K562 (cell line): Measurements from ENCODE around the gene FPR1. TPM values are rescaled to one million over a fixed set of nuclear protein-coding genes. Genes with fewer than 3 reads are reported as not detected.

Source experiments
- ATAC-seq: fragments of 200-7000 bp; cut with Tn5 transposase; 3 replicates; pipeline ENCODE4 v1.9.1; 2020; ENCODE audit warnings: moderate library complexity
- BruUV-seq: library from RNA; stranded (reverse); fragments of 400-500 nt; replicated peaks from 2 replicates; lab custom pipeline; 2021; lab: Mats Ljungman, UMichigan
- CTCF ChIA-PET: fragments of 300-600 bp; formaldehyde crosslinking; extraction: SDS; loops from one replicate; lab custom pipeline; 2021; ENCODE audit warnings: low intra/inter-chr PET ratio; lab: Yijun Ruan, JAX
- POLR2A ChIA-PET: fragments of 300-600, 350-650 bp; sonication (Branson Sonifier 250); formaldehyde crosslinking; extraction: SDS; loops from one replicate; lab custom pipeline; 2021; ENCODE audit warnings: antibody characterized with exemption, inconsistent platforms; lab: Yijun Ruan, JAX
- DNase-seq, 4 experiments: peaks; one replicate each; pipeline versions ENCODE4 v3.0.0 to v3.0.0-alpha.2; 2011 to 2018; ENCODE audit warnings: low spot score in 3 of 4, mixed read lengths in 3 of 4; ENCODE audit errors: extremely low read depth in 1 of 4
- FAIRE-seq: peaks from 2 replicates; lab custom pipeline; 2011; peaks lifted over from hg19 to GRCh38; lab: Jason Lieb, UNC
- H2AFZ ChIP-seq: 2 replicates; pipeline ENCODE4 v1.6.0; 2011; ENCODE audit warnings: low read depth, low read length, control low read depth, inconsistent platforms
- H3K27ac ChIP-seq: fragments of 200-600 bp; 3 replicates; pipeline ENCODE4 v1.8.0; 2011; ENCODE audit warnings: low read depth, mild to moderate bottlenecking, control low read depth, inconsistent platforms, low read length, moderate library complexity, mixed read lengths; ENCODE audit errors: extremely low read depth
- H3K27me3 ChIP-seq, 2 experiments: fragments of 300-600 bp in 1 of 2; 2 replicates in 1 of 2; 3 replicates in 1 of 2; pipeline versions ENCODE4 v1.6.0 to v1.8.0; 2011; ENCODE audit warnings: inconsistent platforms in 2 of 2, low read length in 2 of 2, mild to moderate bottlenecking in 1 of 2, mixed read lengths in 1 of 2, moderate library complexity in 1 of 2; ENCODE audit not compliant: control insufficient read depth in 2 of 2, insufficient read depth in 2 of 2
- H3K36me3 ChIP-seq: fragments of 300-600 bp; 3 replicates; pipeline ENCODE4 v1.8.0; 2011; ENCODE audit warnings: mild to moderate bottlenecking, low read length, inconsistent platforms; ENCODE audit not compliant: control insufficient read depth, insufficient read depth
- H3K4me1 ChIP-seq, 2 experiments: fragments of 200-600 bp in 1 of 2; replicated peaks in 1 of 2; 2 replicates in 1 of 2; 3 replicates in 1 of 2; pipeline versions ENCODE4 v1.5.1 to v1.8.0; 2011; ENCODE audit warnings: inconsistent platforms in 2 of 2, low read length in 2 of 2, mild to moderate bottlenecking in 1 of 2, mixed read lengths in 1 of 2, moderate library complexity in 1 of 2; ENCODE audit not compliant: control insufficient read depth in 2 of 2, insufficient read depth in 2 of 2
- H3K4me2 ChIP-seq: 2 replicates; pipeline ENCODE4 v1.6.1; 2011; ENCODE audit warnings: low read length, control low read depth, inconsistent platforms, mixed read lengths; ENCODE audit not compliant: insufficient read depth
- H3K4me3 ChIP-seq: fragments of 200-600 bp; sonication (generic), shearing (Covaris generic); 2 replicates; pipeline ENCODE4 v1.5.1; 2016; ENCODE audit warnings: control low read depth, inconsistent platforms
- H3K79me2 ChIP-seq: fragments of 200-600 bp; 3 replicates; pipeline ENCODE4 v1.8.0; 2011; ENCODE audit warnings: low read length, inconsistent platforms; ENCODE audit not compliant: control insufficient read depth, insufficient read depth
- H3K9ac ChIP-seq, 2 experiments: 2 replicates each; pipeline versions ENCODE4 v1.6.0 to v1.6.1; 2011; ENCODE audit warnings: low read depth in 2 of 2, low read length in 2 of 2, control low read depth in 1 of 2, inconsistent platforms in 1 of 2, mild to moderate bottlenecking in 1 of 2, mixed read lengths in 1 of 2; ENCODE audit not compliant: insufficient read depth in 1 of 2
- H3K9me1 ChIP-seq: one replicate; pipeline ENCODE4 v1.6.0; 2011; ENCODE audit warnings: inconsistent platforms, mild to moderate bottlenecking, low read length, moderate library complexity; ENCODE audit not compliant: control insufficient read depth, insufficient read depth
- H3K9me3 ChIP-seq: replicated peaks from 2 replicates; pipeline ENCODE4 v1.5.1; 2011; ENCODE audit warnings: low read depth, low read length, inconsistent platforms; ENCODE audit not compliant: control insufficient read depth, insufficient read depth
- H4K20me1 ChIP-seq: replicated peaks from 2 replicates; pipeline ENCODE4 v1.6.1; 2011; ENCODE audit warnings: low read length, inconsistent platforms, mixed read lengths; ENCODE audit not compliant: control insufficient read depth, insufficient read depth
- ARID1B ChIP-seq: fragments of 450-650 bp; IDR thresholded peaks from 2 replicates; pipeline ENCODE4 v1.6.1; 2016; ENCODE audit warnings: antibody characterized with exemption, mild to moderate bottlenecking, inconsistent platforms
- ASH1L ChIP-seq: fragments of 450-650 bp; IDR thresholded peaks from 2 replicates; pipeline ENCODE4 v1.6.1; 2018; ENCODE audit warnings: borderline replicate concordance, mild to moderate bottlenecking, low read depth; ENCODE audit not compliant: partially characterized antibody
- FOXJ2 ChIP-seq: fragments of 200-800 bp; sonication (Bioruptor generic); IDR thresholded peaks from 2 replicates; pipeline ENCODE4 v1.6.1; 2016; ENCODE audit warnings: missing genetic modification characterization, missing compliant biosample characterization
- SLC30A9 ChIP-seq: fragments of 250-450 bp; sonication (Bioruptor Pico); IDR thresholded peaks from 2 replicates; pipeline ENCODE4 v1.8.0; 2022; ENCODE audit warnings: mild to moderate bottlenecking, moderate library complexity
- SMAD3 ChIP-seq: fragments of 450-650 bp; formaldehyde crosslinking; conservative IDR thresholded peaks from 2 replicates; pipeline ENCODE4 v1.4.0; 2020; ENCODE audit warnings: mild to moderate bottlenecking
- STAT5B ChIP-seq: fragments of 250-450 bp; sonication (Bioruptor Pico); IDR thresholded peaks from 2 replicates; pipeline ENCODE4 v1.8.0; 2021; ENCODE audit warnings: mild to moderate bottlenecking, inconsistent platforms
- ZNF347 ChIP-seq: fragments of 450-650 bp; formaldehyde crosslinking; IDR thresholded peaks from 2 replicates; pipeline ENCODE4 v1.4.0; 2020; ENCODE audit warnings: low read depth, mild to moderate bottlenecking, moderate library complexity
- ZNF764 ChIP-seq: fragments of 250-450 bp; sonication (Bioruptor Pico); IDR thresholded peaks from 2 replicates; pipeline ENCODE4 v1.4.0; 2020; ENCODE audit warnings: low read depth, mild to moderate bottlenecking, moderate library complexity
- WGBS: fragments of 100-300 bp; shearing (Covaris generic); methylation state at CpG from one replicate; pipeline ENCODE4 v1.1.6; 2016; ENCODE audit warnings: low coverage, mixed read lengths; ENCODE audit not compliant: insufficient coverage; ENCODE audit errors: missing lambda C conversion rate; 5-methylcytosine and 5-hydroxymethylcytosine counted together
- in situ Hi-C: fragments of 300-500 bp; cut with MboI; formaldehyde crosslinking; loops from 4 replicates; pipeline ENCODE4 v1.15.0; 2018; ENCODE audit warnings: inconsistent platforms, mixed read lengths
- intact Hi-C: fragments of 100-400 bp; cut with micrococcal nuclease; formaldehyde crosslinking; loops from 2 replicates; pipeline ENCODE4 v1.14.2; 2022
- polyA plus RNA-seq, 8 experiments: library from polyadenylated mRNA; depleted of rRNA in 4 of 8; stranded (reverse) in 5 of 8; unstranded in 3 of 8; fragments of >200 nt; fragmentation: Nextera tagmentation in 2 of 8; fragmentation: Illumina TruSeq in 1 of 8; extraction: Ambion mirVana in 2 of 8; extraction: Trizol in 1 of 8; gene quantifications; 2 replicates each; pipeline versions ENCODE4 v1.2.1 to v1.2.3, GENCODE V29; 2011 to 2014; ENCODE audit warnings: inconsistent platforms in 1 of 8, missing spikeins in 1 of 8
- total RNA-seq, 7 experiments: library from RNA; depleted of rRNA in 6 of 7; stranded (reverse); fragments of >200 nt in 6 of 7; fragmentation: Illumina TruSeq in 2 of 7; extraction: Trizol in 2 of 7; gene quantifications; 2 replicates each; pipeline versions ENCODE4 v1.2.1 to v1.2.3, GENCODE V29; 2011 to 2021; ENCODE audit warnings: low replicate concordance in 1 of 7

The FPR1 gene
- total and polyA plus RNA-seq, 9 of the 15 experiments (the other 6 are each of a cell fraction or from before 2014, with no cell fraction given): 0.06 to 0.25 (median 0.14) TPM; not detected in 4

DNA sequence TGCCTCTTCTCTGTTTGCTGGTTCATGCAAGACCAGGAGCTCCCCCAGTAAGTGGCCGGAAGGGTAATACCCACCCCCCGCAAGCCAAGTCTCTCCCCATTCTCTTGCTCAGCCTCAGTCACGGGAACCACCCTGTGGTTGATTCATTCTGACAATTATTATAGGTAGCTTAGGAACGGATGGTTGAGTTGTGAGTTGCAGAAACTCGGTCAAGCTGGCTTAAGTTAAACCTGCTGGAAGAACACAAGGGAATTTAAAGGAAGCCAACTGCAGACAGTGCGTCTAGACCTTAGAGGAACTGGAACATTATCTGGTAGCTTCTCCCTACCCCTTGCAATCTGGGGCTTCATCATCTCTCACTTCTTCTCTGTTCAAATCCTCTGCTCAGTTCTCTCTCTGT lies 8.9 kb downstream of the FPR1 start:
- DNase-seq: no peak
- Histone ChIP-seq H3K27ac (no peak overlapping the region), H4K20me1 (no peaks in the 10 kb centered on the region), H3K4me2 (no peak overlapping the region), H3K4me1 (no peaks in the 10 kb centered on the region; a peak in 3 of 5 replicates), H3K79me2 (no peaks in the 10 kb centered on the region), H3K27me3 (peaks cover 0 to 20% of the 10 kb centered on the region in 2 experiments; a peak in 2 of 5 replicates), H3K4me3 (no peak overlapping the region), H3K9ac (no peak overlapping the region), H2AFZ (peak overlapping the region; percentile 14; the same call in 1 of the 2 replicates), H3K9me3 (no peaks in the 10 kb centered on the region), H3K36me3 (no peaks in the 10 kb centered on the region), H3K9me1 (no peaks in the 10 kb centered on the region)
- in situ Hi-C loops (no loop called here), intact Hi-C loops (no loop called here)
- FAIRE-seq: peak; percentile 15
- POLR2A ChIA-PET: interaction anchor here (0.5 to 1.1 kb wide), 6 partner anchors 8 to 1778 kb away, joined by 3 to 4 read pairs (median 4); no protein-coding TSS in a partner anchor
- ATAC-seq: no peak
- TF ChIP-seq STAT5B (CRISPR knock-in tag): no peak
- TF ChIP-seq FOXJ2 (tag): no peak
- no peak for TF ChIP-seq ZNF347
- no peak for TF ChIP-seq ARID1B
- TF ChIP-seq ZNF764: no peak
- no peak for TF ChIP-seq ASH1L
- TF ChIP-seq SLC30A9: no peak
- no peak for TF ChIP-seq SMAD3 (CRISPR knock-in tag)
- WGBS: 10% methylated on average over 6 of the region's 6 CpGs
- CTCF ChIA-PET: no interaction called here
- BruUV-seq: no TSS peak
